Esophagus muscularis mucosa (tissue), 4 donors: ENCODE data around the gene LRRC47. TPM values are rescaled to one million over a fixed set of nuclear protein-coding genes. Genes with fewer than 3 reads are reported as not detected.

Experiments used
- DNase-seq: peaks from one replicate; pipeline ENCODE4 v3.0.0-alpha.2; 2017; ENCODE audit errors: extremely low spot score
- H3K27ac ChIP-seq, 4 donors: fragments of 200-600 bp; sonication (generic); replicated peaks in 1 of 4; 1 replicate in 3 of 4; 2 replicates in 1 of 4; pipeline ENCODE4 v1.5.1; 2016 to 2019; ENCODE audit warnings: mild to moderate bottlenecking in 1 of 4
- H3K27me3 ChIP-seq, 4 donors: fragments of 200-600 bp; sonication (generic); one replicate each; pipeline versions ENCODE4 v1.5.1 to v1.6.0; 2016 to 2019
- H3K36me3 ChIP-seq, 4 donors: fragments of 200-600 bp; sonication (generic); one replicate each; pipeline ENCODE4 v1.5.1; 2016 to 2019
- H3K4me1 ChIP-seq, 4 donors: fragments of 200-600 bp; sonication (generic); one replicate each; pipeline ENCODE4 v1.5.1; 2016 to 2019
- H3K4me3 ChIP-seq, 4 donors: fragments of 200-600 bp; sonication (generic); 1 replicate in 2 of 4; 2 replicates in 2 of 4; pipeline ENCODE4 v1.5.1; 2016 to 2019; ENCODE audit warnings: mild to moderate bottlenecking in 4 of 4, moderate library complexity in 1 of 4
- H3K9me3 ChIP-seq, 4 donors: fragments of 200-600 bp; sonication (generic); 1 replicate in 3 of 4; 2 replicates in 1 of 4; pipeline ENCODE4 v1.5.1; 2016 to 2019
- EP300 ChIP-seq: sonication (generic); formaldehyde crosslinking; IDR thresholded peaks from one replicate; pipeline ENCODE4 v1.6.1; 2017; ENCODE audit warnings: antibody characterized with exemption
- POLR2A ChIP-seq: fragments of 450-650 bp; IDR thresholded peaks from one replicate; pipeline ENCODE4 v1.6.1; 2017; ENCODE audit warnings: antibody characterized with exemption, moderate library complexity, mild to moderate bottlenecking, low read depth
- POLR2AphosphoS5 ChIP-seq, 2 donors: sonication (generic); formaldehyde crosslinking; IDR thresholded peaks; one replicate each; pipeline ENCODE4 v1.6.1; 2017; ENCODE audit warnings: antibody characterized with exemption in 2 of 2
- WGBS: methylation state at CpG from one replicate; pipeline ENCODE4 v1.1.5; 2018; 5-methylcytosine and 5-hydroxymethylcytosine counted together
- intact Hi-C: fragments of 100-400 bp; cut with DNase I; formaldehyde crosslinking; loops from one replicate; pipeline ENCODE4 v1.15.1; 2023
- total RNA-seq, 4 donors: library from RNA; depleted of rRNA; stranded (reverse); fragments of >200 nt; gene quantifications; one replicate each; pipeline versions ENCODE4 v1.1.0 to v1.2.1, GENCODE V29; 2016
- TF ChIP-seq, protein P1 (sequence below), 3 experiments: fragments of 200-600 bp in 2 of 3; fragments of 450-650 bp in 1 of 3; sonication (generic) in 2 of 3; IDR thresholded peaks; one replicate each; pipeline ENCODE4 v1.5.1; 2017 to 2019; ENCODE audit warnings: antibody characterized with exemption in 3 of 3, mild to moderate bottlenecking in 2 of 3, moderate library complexity in 1 of 3

Gene LRRC47
- total RNA-seq, 4 donors from 2014 or later, result 34.1 to 51.6 (median 44.1) TPM

DNA sequence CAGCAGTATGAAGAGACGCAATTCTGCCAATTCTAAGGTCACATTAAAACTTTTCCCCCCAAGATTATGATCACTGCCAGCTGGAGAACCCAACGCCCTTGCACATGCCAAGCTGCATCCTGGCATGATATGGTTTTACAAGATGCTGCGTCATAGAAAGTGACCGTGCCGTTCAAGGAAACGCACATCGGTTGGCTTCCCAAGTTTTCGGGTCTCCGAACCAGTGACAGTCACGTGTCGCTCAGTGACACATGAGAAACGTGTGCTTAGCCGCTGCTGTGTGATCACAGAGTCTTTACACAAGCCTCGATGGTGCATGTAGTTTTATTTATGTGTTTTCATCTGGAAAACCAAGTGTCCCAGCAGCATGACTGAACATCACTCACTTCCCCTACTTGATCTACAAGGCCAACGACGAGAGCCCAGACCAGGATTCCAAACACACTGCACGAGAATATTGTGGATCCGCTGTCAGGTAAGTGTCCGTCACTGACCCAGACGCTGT lies 16.3 kb downstream of the LRRC47 start:
- DNase-seq, result no peak
- intact Hi-C loops, result no loop called here
- peaks cover 54 to 74% (median 72%) of the 10 kb centered on the region in 4 donors for H3K36me3 ChIP-seq
- H3K4me1 ChIP-seq, result peaks cover 4 to 15% (median 13%) of the 10 kb centered on the region in 4 donors
- no peak overlapping the region for H3K27ac ChIP-seq
- TF ChIP-seq, protein P1, sequence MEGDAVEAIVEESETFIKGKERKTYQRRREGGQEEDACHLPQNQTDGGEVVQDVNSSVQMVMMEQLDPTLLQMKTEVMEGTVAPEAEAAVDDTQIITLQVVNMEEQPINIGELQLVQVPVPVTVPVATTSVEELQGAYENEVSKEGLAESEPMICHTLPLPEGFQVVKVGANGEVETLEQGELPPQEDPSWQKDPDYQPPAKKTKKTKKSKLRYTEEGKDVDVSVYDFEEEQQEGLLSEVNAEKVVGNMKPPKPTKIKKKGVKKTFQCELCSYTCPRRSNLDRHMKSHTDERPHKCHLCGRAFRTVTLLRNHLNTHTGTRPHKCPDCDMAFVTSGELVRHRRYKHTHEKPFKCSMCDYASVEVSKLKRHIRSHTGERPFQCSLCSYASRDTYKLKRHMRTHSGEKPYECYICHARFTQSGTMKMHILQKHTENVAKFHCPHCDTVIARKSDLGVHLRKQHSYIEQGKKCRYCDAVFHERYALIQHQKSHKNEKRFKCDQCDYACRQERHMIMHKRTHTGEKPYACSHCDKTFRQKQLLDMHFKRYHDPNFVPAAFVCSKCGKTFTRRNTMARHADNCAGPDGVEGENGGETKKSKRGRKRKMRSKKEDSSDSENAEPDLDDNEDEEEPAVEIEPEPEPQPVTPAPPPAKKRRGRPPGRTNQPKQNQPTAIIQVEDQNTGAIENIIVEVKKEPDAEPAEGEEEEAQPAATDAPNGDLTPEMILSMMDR (IDR thresholded peaks at IDR 0.05), result no peak
- TF ChIP-seq POLR2AphosphoS5 (IDR thresholded peaks at IDR 0.05) (no peak), EP300 (no peak), POLR2A (no peak)
- no peaks in the 10 kb centered on the region for H3K27me3 ChIP-seq
- H3K4me3 ChIP-seq, result no peak overlapping the region
- WGBS, result 93% methylated on average over 19 of the region's 20 CpGs
- no peaks in the 10 kb centered on the region for H3K9me3 ChIP-seq

DNA sequence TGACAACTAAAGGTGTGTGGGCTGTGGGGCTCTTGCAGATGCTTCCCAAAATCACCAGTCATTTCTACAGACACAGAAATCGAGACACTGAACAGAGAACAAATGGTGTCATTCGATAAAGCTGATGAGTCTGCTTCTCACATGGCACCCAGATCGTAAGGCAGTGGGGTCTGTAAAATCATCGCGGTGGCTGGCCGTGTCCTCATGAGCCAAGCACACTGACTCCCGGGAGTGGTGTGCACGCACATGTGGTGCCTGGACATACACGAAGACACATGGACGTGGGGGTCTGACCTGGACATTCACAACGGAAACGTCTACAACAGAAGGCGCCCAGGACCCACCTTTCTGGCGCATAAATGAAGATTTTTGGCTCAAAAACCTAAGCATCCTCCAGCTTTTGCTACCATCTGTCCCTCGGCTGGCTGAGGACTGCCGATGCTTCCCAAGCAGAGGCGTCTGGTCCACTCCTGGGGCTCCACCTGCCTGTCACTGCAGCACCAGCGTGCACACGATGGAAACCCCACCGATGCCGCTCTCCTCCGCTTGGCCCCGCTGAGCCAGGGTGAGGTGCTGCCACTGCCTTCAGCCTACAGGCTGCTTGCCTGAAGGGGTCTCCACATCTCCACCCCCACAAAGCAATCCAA lies 16.9 kb downstream of the LRRC47 start:
- Histone ChIP-seq H3K4me1 (peaks cover 10 to 20% (median 19%) of the 10 kb centered on the region in 4 donors), H3K27me3 (no peaks in the 10 kb centered on the region), H3K9me3 (no peaks in the 10 kb centered on the region), H3K27ac (no peak overlapping the region), H3K4me3 (no peak overlapping the region), H3K36me3 (peaks cover 52 to 69% (median 67%) of the 10 kb centered on the region in 4 donors)
- WGBS, result 85% methylated on average over 13 of the region's 23 CpGs
- no peak for TF ChIP-seq POLR2A
- TF ChIP-seq POLR2AphosphoS5 (IDR thresholded peaks at IDR 0.05), result no peak
- TF ChIP-seq, protein P1 (IDR thresholded peaks at IDR 0.05), result no peak
- no peak for TF ChIP-seq EP300
- intact Hi-C loops, result no loop called here
- no peak for DNase-seq

DNA sequence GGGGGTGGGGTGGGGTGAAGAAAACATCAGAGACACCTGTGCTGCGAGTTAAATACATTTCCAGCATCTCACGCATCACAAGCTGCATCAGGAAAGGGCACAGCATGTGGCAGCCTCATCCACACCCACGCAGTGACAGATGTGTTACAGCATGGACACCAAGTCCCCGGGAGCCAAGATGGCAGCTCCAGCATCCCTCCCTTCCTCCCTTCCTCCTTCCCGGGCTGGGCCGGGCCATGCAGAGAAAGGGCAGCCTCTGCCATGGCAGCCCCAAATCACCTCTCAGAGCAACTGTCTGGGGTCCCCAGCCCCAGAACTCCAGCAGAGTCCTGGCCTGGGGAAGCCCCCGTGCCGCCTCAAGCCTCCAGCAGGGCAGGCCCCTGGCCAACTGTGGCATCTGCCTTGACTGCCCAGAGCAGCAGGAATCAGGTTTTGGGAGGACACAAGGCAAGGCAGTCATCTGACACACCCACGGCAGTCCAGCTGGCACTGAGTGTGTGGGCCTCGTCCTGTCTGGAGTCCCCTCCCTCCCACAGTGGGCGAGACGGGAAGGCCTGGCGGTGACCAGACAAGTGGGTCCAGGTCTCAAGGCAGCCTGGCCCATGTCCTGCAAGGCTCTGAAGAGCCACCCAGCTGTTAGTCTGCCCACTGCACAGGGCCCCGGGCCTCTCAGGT lies 17.6 kb downstream of the LRRC47 start:
- DNase-seq, result no peak
- intact Hi-C loops, result no loop called here
- Histone ChIP-seq H3K36me3 (peaks cover 45 to 62% (median 60%) of the 10 kb centered on the region in 4 donors), H3K27me3 (no peaks in the 10 kb centered on the region), H3K4me1 (peaks cover 16 to 27% (median 23%) of the 10 kb centered on the region in 4 donors), H3K9me3 (no peaks in the 10 kb centered on the region), H3K4me3 (no peak overlapping the region), H3K27ac (no peak overlapping the region)
- WGBS, result 88% methylated on average over 7 of the region's 14 CpGs
- TF ChIP-seq POLR2A (no peak), POLR2AphosphoS5 (IDR thresholded peaks at IDR 0.05) (no peak), EP300 (no peak)
- TF ChIP-seq, protein P1 (IDR thresholded peaks at IDR 0.05), result no peak

DNA sequence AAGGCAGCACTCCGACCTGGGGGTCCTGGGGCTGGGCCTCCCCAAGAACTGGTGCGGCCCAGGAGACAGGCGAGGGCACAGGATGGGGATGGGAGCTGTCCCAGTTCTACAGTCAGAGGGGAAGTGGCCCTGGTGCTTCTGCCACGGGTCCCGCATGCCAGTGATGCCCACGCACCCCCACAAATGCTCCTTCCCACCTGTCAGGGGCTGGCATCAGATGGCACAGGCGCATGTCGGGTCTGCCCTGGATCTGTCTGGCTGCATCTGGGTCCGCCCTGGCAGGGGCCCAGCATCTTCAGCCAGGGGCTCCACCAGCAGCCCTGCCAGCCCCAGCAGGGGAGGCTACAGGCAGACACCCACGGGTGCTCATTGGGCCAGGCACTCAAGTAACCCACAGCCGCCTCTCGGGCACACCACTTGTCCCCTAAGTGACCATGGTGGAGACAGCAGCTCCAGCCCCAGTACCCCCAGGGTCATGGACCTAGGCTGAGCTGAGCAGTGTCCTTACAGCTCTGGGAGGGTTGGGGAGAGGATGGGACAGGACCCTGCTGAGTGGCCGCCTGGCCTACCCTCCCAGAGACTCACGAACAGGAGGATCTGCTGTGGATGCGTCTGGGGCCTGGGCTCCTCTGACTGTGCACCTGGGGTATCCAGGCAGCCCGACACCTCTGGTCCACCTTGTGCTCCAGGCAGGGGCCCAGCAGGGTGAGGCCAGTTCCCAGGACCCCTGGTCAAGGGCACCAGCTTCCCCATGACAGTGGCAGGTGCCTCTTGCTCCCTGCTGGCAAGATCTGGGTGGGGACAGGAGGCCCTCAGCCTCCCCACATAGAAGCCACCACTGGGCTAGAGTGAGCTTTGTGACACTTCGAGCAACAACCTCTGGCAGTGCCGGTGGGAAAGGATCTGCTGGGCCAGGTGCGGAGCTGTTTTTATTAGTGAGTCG lies 18.4 kb downstream of the LRRC47 start:
- Histone ChIP-seq H3K27ac (no peak overlapping the region), H3K4me1 (peaks cover 24 to 34% (median 31%) of the 10 kb centered on the region in 4 donors), H3K9me3 (no peaks in the 10 kb centered on the region), H3K4me3 (no peak overlapping the region), H3K27me3 (no peaks in the 10 kb centered on the region), H3K36me3 (peaks cover 40 to 54% (median 52%) of the 10 kb centered on the region in 4 donors)
- TF ChIP-seq EP300 (no peak), POLR2A (no peak), POLR2AphosphoS5 (IDR thresholded peaks at IDR 0.05) (no peak)
- TF ChIP-seq, protein P1 (IDR thresholded peaks at IDR 0.05), result no peak
- no peak for DNase-seq
- intact Hi-C loops, result no loop called here
- WGBS, result 83% methylated on average over 6 of the region's 20 CpGs
